ENCODE measurements around the gene SLC8A1.

Gene SLC8A1

DNA sequence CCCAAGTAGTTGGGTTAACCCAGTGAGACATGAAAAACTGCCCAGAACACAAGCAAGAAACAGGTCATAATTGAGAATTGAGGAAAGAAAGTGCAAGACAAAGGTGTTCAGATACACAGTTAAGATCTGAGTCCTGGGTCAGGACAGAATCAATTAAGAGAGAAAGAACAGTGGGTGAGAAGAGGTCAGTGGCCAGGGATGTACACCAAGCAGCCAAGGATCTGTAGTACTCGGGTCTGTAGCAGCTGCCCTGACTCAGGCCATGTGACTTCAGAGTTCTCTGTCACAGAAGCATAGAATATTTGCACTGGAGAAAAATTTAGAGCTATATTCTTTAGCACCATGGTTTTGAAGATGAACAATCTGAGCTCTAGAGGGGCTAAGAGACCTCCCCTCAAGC lies 141.6 kb downstream of the SLC8A1 start:
- no peak for DNase-seq (ENCODE audit: low read depth)

GRCh38 chr2:40304340-40304739 lies 147.6 kb downstream of the SLC8A1 start:
- no peak for DNase-seq (ENCODE audit: low read depth)

GRCh38 chr2:40303746-40304145 lies 148.1 kb downstream of the SLC8A1 start:
- no peak for DNase-seq (ENCODE audit: low read depth)

DNA sequence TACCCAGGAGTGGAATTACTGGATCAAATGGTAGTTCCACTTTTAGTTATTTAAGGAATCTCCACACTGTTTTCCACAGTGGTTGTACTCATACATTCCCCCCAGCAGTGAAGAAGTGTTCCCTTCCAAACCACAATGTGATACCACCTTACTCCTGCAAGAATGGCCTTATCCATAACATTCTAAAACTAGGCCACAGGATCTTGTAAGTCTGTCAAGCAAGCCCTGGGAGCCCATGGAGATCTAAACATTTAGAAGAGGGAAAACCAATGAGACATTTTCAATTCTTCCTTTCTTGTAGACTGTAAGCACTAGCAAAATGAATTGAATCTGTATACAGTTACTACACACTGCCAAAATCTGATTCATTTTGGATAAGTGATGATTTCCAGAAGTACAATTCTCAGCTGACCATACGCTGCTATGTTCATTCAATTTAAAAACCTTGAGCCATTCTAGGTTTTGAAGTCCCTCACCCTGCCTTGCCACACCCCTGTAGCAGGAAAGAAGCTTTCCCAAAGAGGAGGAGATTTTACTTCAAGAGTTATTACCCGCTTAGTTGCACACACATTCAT lies 149.1 kb downstream of the SLC8A1 start:
- DNase-seq (ENCODE audit: low read depth): no peak

- DNase-seq (ENCODE audit: low read depth): no peak
Observed at GRCh38 chr2:40300391-40300790, 151.5 kb downstream of the SLC8A1 start.

- DNase-seq (ENCODE audit: low read depth): no peak
Observed at GRCh38 chr2:40299781-40300180, 152.1 kb downstream of the SLC8A1 start.

- DNase-seq (ENCODE audit: low read depth): no peak
Observed at GRCh38 chr2:40299173-40299572, 152.7 kb downstream of the SLC8A1 start.

- no peak for DNase-seq (ENCODE audit: low read depth)
Observed at GRCh38 chr2:40298026-40298425, 153.9 kb downstream of the SLC8A1 start.

- no peak for DNase-seq (ENCODE audit: low read depth)
Observed at GRCh38 chr2:40292291-40292690, 159.6 kb downstream of the SLC8A1 start.

GRCh38 chr2:40289771-40290404 lies 162.0 kb downstream of the SLC8A1 start:
- no peak for DNase-seq (ENCODE audit: low read depth)

DNA sequence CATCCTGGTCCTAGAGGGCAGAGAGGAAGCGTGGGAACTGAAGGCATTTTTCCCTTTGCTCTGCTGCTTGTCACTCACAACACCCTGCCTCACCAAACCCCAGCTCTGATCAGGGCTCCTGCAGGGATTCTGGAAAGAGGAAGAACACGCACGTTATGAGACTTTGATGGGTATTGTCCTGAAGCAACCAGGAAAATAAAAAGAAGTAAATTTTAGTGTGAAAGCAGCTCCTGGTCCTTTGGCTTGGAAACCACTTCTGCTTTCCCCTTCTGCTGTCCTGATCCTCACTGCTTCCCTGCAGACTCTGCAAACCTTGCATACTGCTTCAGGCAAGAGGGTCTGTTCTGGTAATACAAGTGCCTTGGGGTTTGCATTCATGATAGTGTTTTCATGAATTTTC lies 164.1 kb downstream of the SLC8A1 start:
- no peak for DNase-seq (ENCODE audit: low read depth)

GRCh38 chr2:40287195-40287594 lies 164.7 kb downstream of the SLC8A1 start:
- DNase-seq (ENCODE audit: low read depth): no peak

DNA sequence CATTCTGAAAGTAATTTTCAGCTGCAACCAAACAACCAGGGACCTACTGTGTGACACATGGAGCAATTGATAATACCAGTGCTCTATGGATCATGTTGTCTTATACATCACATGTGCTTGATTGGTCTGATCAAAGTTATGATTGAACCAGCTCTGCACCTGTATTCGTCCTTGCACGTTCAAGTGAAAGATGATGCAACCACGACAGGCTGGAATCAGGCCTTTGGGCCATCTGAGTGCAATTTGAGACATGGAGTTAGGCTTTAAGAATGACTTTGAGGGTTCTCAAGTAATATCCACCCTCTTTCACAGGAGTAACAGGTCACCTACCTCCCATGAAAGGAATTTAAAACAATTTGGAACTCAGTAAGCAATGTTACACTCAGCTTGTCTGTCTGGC lies 165.2 kb downstream of the SLC8A1 start:
- DNase-seq (ENCODE audit: low read depth): no peak

- no peak for DNase-seq (ENCODE audit: low read depth)
Observed at GRCh38 chr2:40285391-40285790, 166.5 kb downstream of the SLC8A1 start.

DNA sequence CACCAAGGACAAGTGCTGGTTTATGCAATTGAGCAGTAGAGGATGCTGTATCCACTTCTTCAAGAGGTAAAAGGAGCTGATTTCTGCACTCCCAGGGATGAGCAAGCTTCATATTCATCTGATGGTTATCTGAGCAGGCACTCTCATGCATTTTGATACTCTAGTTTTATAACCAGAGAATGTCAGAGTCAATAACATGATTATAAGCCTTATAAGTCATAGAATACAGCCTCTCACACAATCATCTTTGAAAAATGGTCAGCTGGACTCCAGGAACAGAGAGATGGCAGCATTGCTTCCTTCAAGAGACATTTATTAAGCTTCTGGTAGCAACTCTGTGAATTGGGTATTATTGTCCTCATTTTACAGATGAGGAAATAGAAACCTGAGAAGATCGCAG lies 167.1 kb downstream of the SLC8A1 start:
- DNase-seq (ENCODE audit: low read depth): no peak

GRCh38 chr2:40283111-40283909 lies 168.6 kb downstream of the SLC8A1 start:
- no peak for DNase-seq (ENCODE audit: low read depth)

DNA sequence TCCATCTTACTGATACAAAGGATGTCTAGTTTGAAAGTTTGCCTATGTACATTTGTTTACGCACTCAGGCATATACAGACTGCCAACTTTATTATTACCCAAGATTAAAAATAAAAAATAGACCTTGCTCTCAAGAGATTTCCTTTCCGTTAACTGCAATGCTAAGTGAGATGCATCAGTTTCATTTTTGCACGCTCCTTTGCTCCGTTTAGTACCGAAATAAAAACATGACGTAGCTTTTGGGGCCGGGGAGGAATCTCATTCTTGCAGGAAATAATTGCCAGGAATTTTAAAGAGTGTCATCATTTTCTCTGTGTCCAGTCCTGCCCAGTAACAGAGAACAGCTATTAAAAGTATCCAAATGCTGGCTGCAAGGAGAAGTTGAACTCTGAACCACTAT lies 169.5 kb downstream of the SLC8A1 start:
- DNase-seq (ENCODE audit: low read depth): no peak

GRCh38 chr2:40281021-40281940 lies 170.6 kb downstream of the SLC8A1 start:
- no peak for DNase-seq (ENCODE audit: low read depth)

DNA sequence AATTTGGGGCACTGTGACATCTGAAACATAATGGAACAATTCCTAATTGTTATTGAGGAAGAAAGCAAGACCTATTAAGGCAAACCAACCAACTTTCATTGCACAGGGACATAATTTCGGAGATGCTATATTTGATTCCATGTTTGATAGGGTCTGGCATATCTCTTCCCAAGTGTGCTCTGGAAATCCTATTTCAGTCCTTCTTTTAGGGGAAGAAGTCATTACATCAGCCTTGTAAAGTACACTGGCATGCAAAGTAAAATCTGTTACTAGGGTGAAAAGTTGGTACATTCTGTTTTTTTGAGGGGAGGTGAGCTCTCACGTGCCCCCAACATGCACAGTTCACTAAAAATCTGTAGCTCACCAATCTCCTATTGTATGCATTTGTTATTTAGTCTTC lies 172.4 kb downstream of the SLC8A1 start:
- no peak for DNase-seq (ENCODE audit: low read depth)

DNA sequence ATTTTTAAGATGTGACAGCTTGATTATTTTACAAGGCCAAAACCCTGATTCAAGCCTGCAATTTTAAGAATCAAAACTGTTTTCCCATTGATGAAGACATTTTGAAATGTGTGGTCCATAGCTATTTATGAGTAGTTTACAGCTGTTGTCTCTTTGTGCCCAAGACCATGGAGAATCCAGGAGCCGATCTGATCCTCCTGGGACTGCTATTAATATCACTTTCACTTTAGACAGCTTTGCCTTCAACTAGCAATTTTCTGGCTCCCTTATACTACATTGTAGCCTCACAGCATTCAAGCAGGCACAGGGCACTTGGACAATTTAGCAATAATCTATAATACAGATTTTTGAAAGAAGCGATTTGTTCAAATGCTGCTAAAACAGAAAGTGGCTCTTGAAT lies 172.9 kb downstream of the SLC8A1 start:
- no peak for DNase-seq (ENCODE audit: low read depth)

GRCh38 chr2:40276076-40276475 lies 175.8 kb downstream of the SLC8A1 start:
- DNase-seq (ENCODE audit: low read depth): no peak

DNA sequence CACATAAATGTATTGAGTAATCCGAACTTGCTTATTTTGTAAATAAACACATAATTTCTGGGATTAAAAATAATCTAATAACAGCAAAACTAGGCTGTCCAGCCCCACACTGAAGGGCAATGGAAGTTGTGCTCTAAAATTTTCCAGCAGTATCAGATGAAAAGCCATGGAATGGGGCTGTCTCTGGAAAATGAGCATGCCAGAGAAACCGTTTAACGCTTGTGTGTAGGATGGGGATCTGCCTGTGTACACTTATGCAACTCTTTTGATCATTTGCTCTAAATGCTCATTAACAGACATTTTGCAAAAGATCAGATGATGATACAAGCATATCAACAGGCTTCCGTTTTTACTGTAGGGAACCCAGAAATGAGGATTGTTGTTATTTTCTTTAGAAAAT lies 177.6 kb downstream of the SLC8A1 start:
- no peak for DNase-seq (ENCODE audit: low read depth)
